HG03558 (cell line): ENCODE results near the gene TMEM184C.

Experiments used
- ATAC-seq: cut with Tn5 transposase; IDR thresholded peaks from one replicate; pipeline ENCODE4 v1.9.1; 2021; ENCODE audit warnings: moderate number of reproducible peaks; ENCODE audit not compliant: unreplicated experiment; ENCODE audit errors: extremely low read depth

TMEM184C gene

DNA sequence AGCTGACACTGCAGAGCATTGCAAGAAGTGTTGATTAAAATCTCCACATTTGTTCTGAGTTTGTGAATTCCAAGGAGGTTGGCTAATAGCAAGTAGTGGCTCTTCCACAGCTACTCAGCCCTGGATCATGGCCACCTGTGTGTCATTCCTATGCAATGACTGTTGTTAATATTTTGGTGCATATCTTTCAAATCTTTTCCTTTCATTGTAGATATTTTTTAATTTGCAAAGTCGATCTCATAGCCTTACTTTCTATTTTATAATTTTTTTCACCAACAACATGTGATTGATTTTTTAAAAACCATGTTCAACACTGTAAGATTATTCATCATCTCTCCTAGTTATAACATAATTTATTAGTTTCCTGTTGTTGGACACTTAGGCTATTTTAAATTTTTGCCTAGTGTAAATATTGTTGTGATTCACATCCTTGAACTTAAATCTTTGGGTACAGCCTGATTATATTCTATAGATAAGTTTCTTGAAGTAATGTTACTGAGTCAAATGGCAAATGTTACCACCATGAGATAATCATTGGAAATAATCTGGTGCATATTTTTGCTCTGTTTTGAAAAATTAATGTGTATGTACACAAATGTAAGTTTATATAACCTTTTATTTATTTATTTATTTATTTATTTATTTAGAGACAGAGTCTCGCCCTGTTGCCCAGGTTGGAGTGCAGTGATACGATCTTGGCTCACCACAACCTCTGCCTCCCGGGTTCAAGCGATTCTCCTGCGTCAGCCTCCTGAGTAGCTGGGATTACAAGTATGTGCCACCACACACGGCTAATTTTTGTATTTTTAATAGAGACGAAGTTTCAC lies 97.6 kb downstream of the TMEM184C start:
- no peak for ATAC-seq

DNA sequence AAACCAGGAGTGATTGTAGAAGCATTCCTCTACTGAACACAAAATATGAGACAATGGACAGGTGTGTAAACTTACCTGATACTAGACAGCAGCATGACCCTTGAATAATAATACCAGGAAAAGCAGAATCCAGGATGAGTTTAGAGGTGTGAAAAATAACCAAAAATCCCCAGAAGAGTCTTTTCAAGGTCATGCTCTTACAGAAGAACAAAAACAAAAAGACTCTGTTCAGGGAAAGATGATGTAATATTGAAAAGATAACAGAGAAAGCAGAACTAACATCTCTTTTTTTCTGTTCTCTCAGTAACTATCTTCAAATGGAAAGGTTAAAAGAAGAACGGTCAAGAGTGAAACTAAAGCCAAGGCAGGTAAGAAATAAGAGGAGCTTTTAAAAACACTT lies 100.7 kb downstream of the TMEM184C start:
- ATAC-seq = peak; percentile 87
